Trophoblast cell (in vitro differentiated cells and primary cell): Measurements from ENCODE around the gene FUBP3.

Experiments
- DNase-seq, 2 donors: peaks; one replicate each; pipeline ENCODE4 v3.0.0-alpha.2; 2016
- H2AFZ ChIP-seq: 2 replicates; pipeline ENCODE4 v1.6.1; 2013; ENCODE audit warnings: low read length, moderate library complexity, mild to moderate bottlenecking; ENCODE audit not compliant: insufficient read depth, poor library complexity
- H2AK5ac ChIP-seq: 2 replicates; pipeline ENCODE4 v1.6.1; 2013; ENCODE audit warnings: mild to moderate bottlenecking, low read length
- H2BK120ac ChIP-seq: 2 replicates; pipeline ENCODE4 v1.6.1; 2013; ENCODE audit warnings: low read length, mild to moderate bottlenecking, moderate library complexity; ENCODE audit not compliant: insufficient read depth, poor library complexity
- H2BK12ac ChIP-seq: 2 replicates; pipeline ENCODE4 v1.6.1; 2013; ENCODE audit warnings: mild to moderate bottlenecking, low read length, moderate library complexity
- H2BK5ac ChIP-seq: 2 replicates; pipeline ENCODE4 v1.6.1; 2013; ENCODE audit warnings: low read length, low read depth, moderate library complexity, mild to moderate bottlenecking; ENCODE audit not compliant: poor library complexity
- H3K14ac ChIP-seq: 2 replicates; pipeline ENCODE4 v1.6.1; 2013; ENCODE audit warnings: mild to moderate bottlenecking, low read length
- H3K18ac ChIP-seq: 2 replicates; pipeline ENCODE4 v1.6.1; 2013; ENCODE audit warnings: mild to moderate bottlenecking, low read length
- H3K23ac ChIP-seq: 2 replicates; pipeline ENCODE4 v1.6.1; 2013; ENCODE audit warnings: low read length
- H3K27ac ChIP-seq: 2 replicates; pipeline ENCODE4 v1.5.1; 2013; ENCODE audit warnings: low read depth, mild to moderate bottlenecking, inconsistent platforms, low read length, moderate library complexity
- H3K27me3 ChIP-seq: 2 replicates; pipeline ENCODE4 v1.6.1; 2013; ENCODE audit warnings: inconsistent platforms, mild to moderate bottlenecking, low read length, moderate library complexity; ENCODE audit not compliant: insufficient read depth
- H3K36me3 ChIP-seq, 2 experiments: 1 replicate in 1 of 2; 2 replicates in 1 of 2; pipeline ENCODE4 v1.6.1; 2013; ENCODE audit warnings: low read length in 2 of 2, mild to moderate bottlenecking in 2 of 2, moderate library complexity in 1 of 2; ENCODE audit not compliant: insufficient read depth in 2 of 2, control insufficient read depth in 1 of 2
- H3K4ac ChIP-seq: 2 replicates; pipeline ENCODE4 v1.6.1; 2013; ENCODE audit warnings: low read depth, mild to moderate bottlenecking, low read length, moderate library complexity
- H3K4me1 ChIP-seq, 2 experiments: 1 replicate in 1 of 2; 2 replicates in 1 of 2; pipeline ENCODE4 v1.6.1; 2013; ENCODE audit warnings: low read length in 2 of 2, mild to moderate bottlenecking in 2 of 2, moderate library complexity in 1 of 2; ENCODE audit not compliant: insufficient read depth in 2 of 2, control insufficient read depth in 1 of 2
- H3K4me2 ChIP-seq: 2 replicates; pipeline ENCODE4 v1.6.1; 2013; ENCODE audit warnings: inconsistent platforms, mild to moderate bottlenecking, low read length, moderate library complexity
- H3K4me3 ChIP-seq: 2 replicates; pipeline ENCODE4 v1.5.1; 2013; ENCODE audit warnings: mild to moderate bottlenecking, low read depth, low read length, inconsistent platforms
- H3K79me1 ChIP-seq: one replicate; pipeline ENCODE4 v1.6.1; 2013; ENCODE audit warnings: low read length
- H3K79me2 ChIP-seq: 2 replicates; pipeline ENCODE4 v1.6.1; 2013; ENCODE audit warnings: low read length, mild to moderate bottlenecking; ENCODE audit not compliant: control insufficient read depth, insufficient read depth, poor library complexity
- H3K9ac ChIP-seq: 2 replicates; pipeline ENCODE4 v1.6.1; 2013; ENCODE audit warnings: mild to moderate bottlenecking, low read length
- H3K9me3 ChIP-seq: 2 replicates; pipeline ENCODE4 v1.6.1; 2013; ENCODE audit warnings: low read depth, mild to moderate bottlenecking, control low read depth, inconsistent platforms, low read length; ENCODE audit not compliant: insufficient read depth
- H4K12ac ChIP-seq: 2 replicates; pipeline ENCODE4 v1.6.1; 2013; ENCODE audit warnings: low read depth, mild to moderate bottlenecking, low read length, moderate library complexity
- H4K8ac ChIP-seq: 2 replicates; pipeline ENCODE4 v1.6.1; 2013; ENCODE audit warnings: low read depth, mild to moderate bottlenecking, low read length, moderate library complexity
- H4K91ac ChIP-seq: one replicate; pipeline ENCODE4 v1.6.1; 2013; ENCODE audit warnings: low read depth, mild to moderate bottlenecking, low read length, moderate library complexity
- WGBS: extraction: QIAGEN DNeasy Blood & Tissue Kit; methylation state at CpG from one replicate; pipeline ENCODE4 v1.1.7; 2013; ENCODE audit warnings: missing lambda C conversion rate; ENCODE audit not compliant: insufficient read length, insufficient coverage; ENCODE audit errors: extremely low coverage; 5-methylcytosine and 5-hydroxymethylcytosine counted together

The FUBP3 gene

GRCh38 chr9:130663977-130664250 lies 84.5 kb downstream of the FUBP3 start:
- H4K8ac ChIP-seq: no peak overlapping the region
- H2BK120ac ChIP-seq: no peak overlapping the region
- H3K4ac ChIP-seq: no peak overlapping the region
- peaks cover 0 to 6% of the 10 kb centered on the region in 2 experiments for H3K4me1 ChIP-seq
- H3K23ac ChIP-seq: no peak overlapping the region
- no peaks in the 10 kb centered on the region for H3K79me1 ChIP-seq
- H4K91ac ChIP-seq: no peak overlapping the region
- no peak overlapping the region for H3K18ac ChIP-seq
- H2AFZ ChIP-seq: no peak overlapping the region
- no peak for DNase-seq
- H3K14ac ChIP-seq: no peak overlapping the region
- peaks cover 97% of the 10 kb centered on the region for H3K27me3 ChIP-seq
- H4K12ac ChIP-seq: no peak overlapping the region
- no peaks in the 10 kb centered on the region for H3K36me3 ChIP-seq
- H2BK12ac ChIP-seq: no peak overlapping the region
- H3K4me2 ChIP-seq: peak overlapping the region; percentile 12
- H3K9me3 ChIP-seq: peaks cover 15% of the 10 kb centered on the region
- H3K9ac ChIP-seq: no peak overlapping the region
- H2AK5ac ChIP-seq: no peak overlapping the region
- no peaks in the 10 kb centered on the region for H3K79me2 ChIP-seq
- no CpG with 5 or more reads among the region's 19 CpGs for WGBS
- H2BK5ac ChIP-seq: no peak overlapping the region
- H3K27ac ChIP-seq: no peak overlapping the region
- no peak overlapping the region for H3K4me3 ChIP-seq

GRCh38 chr9:130664251-130665028 lies 85.1 kb downstream of the FUBP3 start, which contains the start of gene PRDM12:
TSS of gene PRDM12 (plus strand) at chr9:130664594. CDS start at chr9:130664654, 60 bp downstream.
- Histone ChIP-seq H3K36me3 (no peaks in the 10 kb centered on the region), H3K4me1 (peaks cover 0 to 6% of the 10 kb centered on the region in 2 experiments), H3K4me2 (peak within 1 kb of the TSS; percentile 12), H3K9ac (no peak within 1 kb of the TSS), H4K91ac (no peak within 1 kb of the TSS), H3K27ac (no peak within 1 kb of the TSS), H2AK5ac (no peak within 1 kb of the TSS), H3K79me2 (no peaks in the 10 kb centered on the region), H3K23ac (no peak within 1 kb of the TSS), H2BK120ac (no peak within 1 kb of the TSS), H2AFZ (no peak within 1 kb of the TSS), H3K14ac (no peak within 1 kb of the TSS), H3K18ac (no peak within 1 kb of the TSS), H2BK12ac (no peak within 1 kb of the TSS), H3K9me3 (peaks cover 15% of the 10 kb centered on the region), H3K27me3 (peaks cover 92% of the 10 kb centered on the region), H4K8ac (no peak within 1 kb of the TSS), H2BK5ac (no peak within 1 kb of the TSS), H3K79me1 (no peaks in the 10 kb centered on the region), H4K12ac (no peak within 1 kb of the TSS), H3K4ac (no peak within 1 kb of the TSS), H3K4me3 (no peak within 1 kb of the TSS)
- no CpG with 5 or more reads among the region's 76 CpGs for WGBS
- no peak for DNase-seq

- Histone ChIP-seq H3K79me1 (no peaks in the 10 kb centered on the region), H2BK12ac (no peak overlapping the region), H3K79me2 (no peaks in the 10 kb centered on the region), H3K4me3 (no peak overlapping the region), H4K8ac (no peak overlapping the region), H3K27ac (no peak overlapping the region), H3K18ac (no peak overlapping the region), H3K4ac (no peak overlapping the region), H3K36me3 (no peaks in the 10 kb centered on the region), H2BK120ac (no peak overlapping the region), H2BK5ac (no peak overlapping the region), H3K4me2 (no peak overlapping the region), H2AFZ (no peak overlapping the region), H4K12ac (no peak overlapping the region), H3K23ac (no peak overlapping the region), H2AK5ac (no peak overlapping the region), H3K14ac (no peak overlapping the region), H3K9me3 (peaks cover 15% of the 10 kb centered on the region), H4K91ac (no peak overlapping the region), H3K4me1 (peaks cover 0 to 6% of the 10 kb centered on the region in 2 experiments), H3K27me3 (peaks cover 86% of the 10 kb centered on the region), H3K9ac (no peak overlapping the region)
- no peak for DNase-seq
- no CpG with 5 or more reads among the region's 26 CpGs for WGBS
Observed at GRCh38 chr9:130665029-130665430, 85.7 kb downstream of the FUBP3 start.

GRCh38 chr9:130665431-130666392 lies 86.3 kb downstream of the FUBP3 start:
- Histone ChIP-seq H3K36me3 (no peaks in the 10 kb centered on the region), H3K27me3 (peaks cover 79% of the 10 kb centered on the region), H3K9me3 (peaks cover 15% of the 10 kb centered on the region), H3K18ac (no peak overlapping the region), H3K4ac (no peak overlapping the region), H2BK120ac (no peak overlapping the region), H3K79me2 (no peaks in the 10 kb centered on the region), H4K8ac (no peak overlapping the region), H3K4me1 (peaks cover 0 to 3% of the 10 kb centered on the region in 2 experiments), H3K9ac (no peak overlapping the region), H2AFZ (no peak overlapping the region), H3K4me3 (no peak overlapping the region), H2AK5ac (no peak overlapping the region), H2BK5ac (no peak overlapping the region), H3K79me1 (no peaks in the 10 kb centered on the region), H3K23ac (no peak overlapping the region), H3K14ac (no peak overlapping the region), H2BK12ac (no peak overlapping the region), H4K12ac (no peak overlapping the region), H4K91ac (no peak overlapping the region), H3K27ac (no peak overlapping the region), H3K4me2 (no peak overlapping the region)
- WGBS: no CpG with 5 or more reads among the region's 61 CpGs
- DNase-seq: no peak
